ENCODE data around the gene SMCO1.
"Not testable (repeated sequence)": the region's sequence is repeated elsewhere in the genome, so short reads cannot be mapped to it uniquely, and the experiment has no call there.

Gene SMCO1

DNA sequence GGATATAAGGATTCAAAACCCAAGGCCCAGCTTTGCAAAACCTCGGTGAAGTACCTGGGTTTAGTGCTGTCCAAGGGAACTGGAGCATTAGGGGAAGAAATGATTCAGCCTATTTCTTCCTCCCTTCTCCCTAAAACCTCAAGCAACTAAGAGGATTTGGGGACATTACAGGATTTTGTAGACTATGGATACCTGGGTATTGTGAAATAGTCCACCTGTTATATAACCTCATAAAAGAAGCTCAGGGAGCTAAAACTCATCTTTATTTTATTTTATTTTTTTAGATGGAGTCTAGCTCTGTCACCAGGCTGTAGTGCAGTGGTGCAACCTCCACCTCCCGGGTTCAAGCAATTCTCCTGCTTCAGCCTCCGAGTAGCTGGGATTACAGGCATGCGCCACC, 8.7 kb upstream of the SMCO1 start (continued):
- TF ChIP-seq, protein P1, sequence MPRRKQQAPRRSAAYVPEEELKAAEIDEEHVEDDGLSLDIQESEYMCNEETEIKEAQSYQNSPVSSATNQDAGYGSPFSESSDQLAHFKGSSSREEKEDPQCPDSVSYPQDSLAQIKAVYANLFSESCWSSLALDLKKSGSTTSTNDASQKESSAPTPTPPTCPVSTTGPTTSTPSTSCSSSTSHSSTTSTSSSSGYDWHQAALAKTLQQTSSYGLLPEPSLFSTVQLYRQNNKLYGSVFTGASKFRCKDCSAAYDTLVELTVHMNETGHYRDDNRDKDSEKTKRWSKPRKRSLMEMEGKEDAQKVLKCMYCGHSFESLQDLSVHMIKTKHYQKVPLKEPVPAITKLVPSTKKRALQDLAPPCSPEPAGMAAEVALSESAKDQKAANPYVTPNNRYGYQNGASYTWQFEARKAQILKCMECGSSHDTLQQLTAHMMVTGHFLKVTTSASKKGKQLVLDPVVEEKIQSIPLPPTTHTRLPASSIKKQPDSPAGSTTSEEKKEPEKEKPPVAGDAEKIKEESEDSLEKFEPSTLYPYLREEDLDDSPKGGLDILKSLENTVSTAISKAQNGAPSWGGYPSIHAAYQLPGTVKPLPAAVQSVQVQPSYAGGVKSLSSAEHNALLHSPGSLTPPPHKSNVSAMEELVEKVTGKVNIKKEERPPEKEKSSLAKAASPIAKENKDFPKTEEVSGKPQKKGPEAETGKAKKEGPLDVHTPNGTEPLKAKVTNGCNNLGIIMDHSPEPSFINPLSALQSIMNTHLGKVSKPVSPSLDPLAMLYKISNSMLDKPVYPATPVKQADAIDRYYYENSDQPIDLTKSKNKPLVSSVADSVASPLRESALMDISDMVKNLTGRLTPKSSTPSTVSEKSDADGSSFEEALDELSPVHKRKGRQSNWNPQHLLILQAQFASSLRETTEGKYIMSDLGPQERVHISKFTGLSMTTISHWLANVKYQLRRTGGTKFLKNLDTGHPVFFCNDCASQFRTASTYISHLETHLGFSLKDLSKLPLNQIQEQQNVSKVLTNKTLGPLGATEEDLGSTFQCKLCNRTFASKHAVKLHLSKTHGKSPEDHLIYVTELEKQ (tag by site-specific recombination; IDR thresholded peaks at IDR 0.05; ENCODE audit: borderline replicate concordance), result no peak

DNA sequence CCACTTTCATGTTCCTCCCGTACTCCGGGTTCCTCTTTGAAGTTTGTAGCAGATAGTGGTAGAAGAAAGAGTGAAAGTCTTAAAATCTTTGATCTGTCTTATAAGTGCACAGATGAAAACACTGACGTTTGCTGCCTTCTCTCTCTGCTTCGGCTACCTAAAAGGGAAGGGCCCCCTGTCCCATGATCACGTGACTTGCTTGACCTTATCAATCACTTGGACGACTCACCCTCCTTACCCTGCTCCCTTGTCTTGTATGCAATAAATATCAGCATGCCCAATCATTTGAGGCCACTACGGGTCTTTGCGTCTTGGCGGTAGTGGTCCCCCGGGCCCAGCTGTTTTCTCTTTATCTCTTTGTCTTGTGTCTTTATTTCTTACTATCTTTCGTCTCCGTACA, 6.1 kb upstream of the SMCO1 start:
- POLR2A ChIA-PET, result not testable (repeated sequence)

DNA sequence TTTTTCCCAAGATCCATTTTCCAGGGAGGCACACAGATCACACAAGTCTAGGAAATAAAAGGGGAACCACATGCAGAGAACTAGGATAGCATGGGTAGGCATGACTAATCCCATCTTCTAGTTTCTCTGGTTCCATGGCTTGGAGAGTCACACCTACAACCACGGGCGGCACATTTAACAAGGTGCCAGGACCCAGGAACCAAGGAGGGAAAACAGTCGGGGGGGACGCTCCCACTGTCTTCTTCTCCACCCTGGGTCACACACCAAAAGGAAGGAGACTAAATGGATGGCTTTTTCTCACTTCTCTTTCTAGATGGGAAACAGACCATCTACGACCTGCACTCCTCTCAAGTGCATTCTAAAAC, 4.6 kb upstream of the SMCO1 start:
- no peaks in the 10 kb centered on the region for H3K36me3 ChIP-seq (ENCODE audit: control insufficient read depth in 2 of 2, insufficient read depth in 1 of 2, low read length in 2 of 2)
- no peaks in the 10 kb centered on the region for H3K4me1 ChIP-seq (ENCODE audit: control insufficient read depth, insufficient read depth, low read length)
- H3K27ac ChIP-seq (ENCODE audit: extremely low read depth, low read depth, low read length), result no peak overlapping the region
- H3K4me3 ChIP-seq (ENCODE audit: low read depth, low read length), result no peak overlapping the region
- TF ChIP-seq, protein P2, sequence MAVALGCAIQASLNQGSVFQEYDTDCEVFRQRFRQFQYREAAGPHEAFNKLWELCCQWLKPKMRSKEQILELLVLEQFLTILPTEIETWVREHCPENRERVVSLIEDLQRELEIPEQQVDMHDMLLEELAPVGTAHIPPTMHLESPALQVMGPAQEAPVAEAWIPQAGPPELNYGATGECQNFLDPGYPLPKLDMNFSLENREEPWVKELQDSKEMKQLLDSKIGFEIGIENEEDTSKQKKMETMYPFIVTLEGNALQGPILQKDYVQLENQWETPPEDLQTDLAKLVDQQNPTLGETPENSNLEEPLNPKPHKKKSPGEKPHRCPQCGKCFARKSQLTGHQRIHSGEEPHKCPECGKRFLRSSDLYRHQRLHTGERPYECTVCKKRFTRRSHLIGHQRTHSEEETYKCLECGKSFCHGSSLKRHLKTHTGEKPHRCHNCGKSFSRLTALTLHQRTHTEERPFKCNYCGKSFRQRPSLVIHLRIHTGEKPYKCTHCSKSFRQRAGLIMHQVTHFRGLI (tag by site-specific recombination; IDR thresholded peaks at IDR 0.05), result no peak
- peak; percentile 100; the same call in 1 of the 2 replicates for TF ChIP-seq TRIM28 (IDR thresholded peaks at IDR 0.05; ENCODE audit: borderline replicate concordance, low read length)
- no peak for TF ChIP-seq ZNF112 (tag by site-specific recombination; IDR thresholded peaks at IDR 0.05)
- CTCF ChIA-PET, result interaction anchor here (0.6 to 1.5 kb wide), 5 partner anchors 13 to 446 kb away, joined by 3 to 5 read pairs (median 3); no protein-coding TSS in a partner anchor
- H3K9me3 ChIP-seq (ENCODE audit: control insufficient read depth, insufficient read depth, low read depth, low read length), result no peaks in the 10 kb centered on the region
- POLR2A ChIA-PET, result no interaction called here

More for the DNA sequence above, 6.1 kb upstream of the SMCO1 start:
- H3K9me3 ChIP-seq (ENCODE audit: control insufficient read depth, insufficient read depth, low read depth, low read length); H3K36me3 ChIP-seq (ENCODE audit: control insufficient read depth in 2 of 2, insufficient read depth in 1 of 2, low read length in 2 of 2); H3K4me3 ChIP-seq (ENCODE audit: low read depth, low read length); H3K4me1 ChIP-seq (ENCODE audit: control insufficient read depth, insufficient read depth, low read length); H3K27ac ChIP-seq (ENCODE audit: extremely low read depth, low read depth, low read length): not testable (repeated sequence)
- CTCF ChIA-PET, result interaction anchor here (0.9 to 4.4 kb wide), 6 partner anchors 13 to 449 kb away, joined by 3 to 18 read pairs (median 5); no protein-coding TSS in a partner anchor

DNA sequence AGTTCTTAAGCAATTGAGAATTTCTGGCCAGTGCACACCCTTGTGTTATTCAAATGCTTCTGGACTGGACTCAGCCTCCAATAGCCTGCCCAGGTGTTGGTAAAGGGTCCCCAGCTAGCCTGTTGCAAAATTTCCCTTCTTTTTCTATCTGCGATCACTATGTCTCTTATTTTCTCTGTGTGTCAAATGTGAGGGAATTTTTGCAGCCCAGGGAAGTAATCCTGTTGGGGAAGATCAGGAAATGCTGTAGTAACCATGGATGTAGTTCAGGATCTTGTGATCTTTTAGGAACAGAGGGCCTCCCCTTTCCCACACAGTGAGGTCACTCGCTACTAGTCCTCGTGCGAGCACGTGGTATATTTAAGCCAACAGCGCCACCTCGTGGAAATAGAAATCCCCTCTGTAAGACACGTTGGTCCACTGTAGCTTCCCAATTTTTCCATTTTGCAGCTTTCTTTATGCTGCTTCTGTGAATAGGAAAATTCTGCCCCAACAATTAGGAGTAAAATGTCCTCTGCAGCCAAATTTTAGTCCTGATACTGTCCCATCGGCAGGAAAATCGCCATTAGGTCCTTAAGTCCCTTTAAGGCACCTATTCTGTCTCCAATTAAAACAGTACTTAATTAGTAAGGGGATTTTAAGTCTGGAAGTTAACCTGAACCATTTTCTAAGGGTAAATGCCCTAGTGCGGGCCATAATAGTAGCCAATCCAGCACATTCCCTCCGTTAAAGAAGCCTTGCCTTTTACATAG, 4.0 kb upstream of the SMCO1 start:
- POLR2A ChIA-PET, result interaction anchor here (3.1 kb wide), 1 partner anchor 16 kb away, joined by 10 read pairs; the partner anchor contains the start of gene RNF168
- Histone ChIP-seq H3K4me3 (ENCODE audit: low read depth, low read length) (no peak overlapping the region), H3K27ac (ENCODE audit: extremely low read depth, low read depth, low read length) (no peak overlapping the region), H3K36me3 (ENCODE audit: control insufficient read depth in 2 of 2, insufficient read depth in 1 of 2, low read length in 2 of 2) (no peaks in the 10 kb centered on the region), H3K4me1 (ENCODE audit: control insufficient read depth, insufficient read depth, low read length) (no peaks in the 10 kb centered on the region), H3K9me3 (ENCODE audit: control insufficient read depth, insufficient read depth, low read depth, low read length) (no peaks in the 10 kb centered on the region)
- CTCF ChIA-PET, result interaction anchor here (0.6 to 1.5 kb wide), 18 partner anchors 12 to 657 kb away, joined by 3 to 6 read pairs (median 3); no protein-coding TSS in a partner anchor
- TF ChIP-seq ZSCAN16 (tag by site-specific recombination; IDR thresholded peaks at IDR 0.05) (no peak), ZBTB48 (tag by site-specific recombination; IDR thresholded peaks at IDR 0.05) (no peak), ZNF292 (tag by site-specific recombination; IDR thresholded peaks at IDR 0.05; ENCODE audit: borderline replicate concordance, low read depth) (no peak), BCL11A (tag by site-specific recombination; IDR thresholded peaks at IDR 0.05; ENCODE audit: low read depth) (no peak), ZNF629 (tag by site-specific recombination; IDR thresholded peaks at IDR 0.05) (peak; percentile 60), OSR2 (tag by site-specific recombination; IDR thresholded peaks at IDR 0.05) (no peak), ZNF558 (tag by site-specific recombination; IDR thresholded peaks at IDR 0.05) (no peak), ZNF169 (tag by site-specific recombination; IDR thresholded peaks at IDR 0.05) (no peak), ZNF654 (tag by site-specific recombination; IDR thresholded peaks at IDR 0.05; ENCODE audit: low read depth) (peak; percentile 97), ZSCAN23 (tag by site-specific recombination; IDR thresholded peaks at IDR 0.05) (no peak), ZSCAN4 (tag by site-specific recombination; IDR thresholded peaks at IDR 0.05) (no peak), ZNF335 (tag by site-specific recombination; conservative IDR thresholded peaks at IDR 0.05) (peak; percentile 54), ZNF24 (tag by site-specific recombination; IDR thresholded peaks at IDR 0.05) (no peak), ZNF488 (tag by site-specific recombination; IDR thresholded peaks at IDR 0.05) (no peak)
- TF ChIP-seq, protein P3, sequence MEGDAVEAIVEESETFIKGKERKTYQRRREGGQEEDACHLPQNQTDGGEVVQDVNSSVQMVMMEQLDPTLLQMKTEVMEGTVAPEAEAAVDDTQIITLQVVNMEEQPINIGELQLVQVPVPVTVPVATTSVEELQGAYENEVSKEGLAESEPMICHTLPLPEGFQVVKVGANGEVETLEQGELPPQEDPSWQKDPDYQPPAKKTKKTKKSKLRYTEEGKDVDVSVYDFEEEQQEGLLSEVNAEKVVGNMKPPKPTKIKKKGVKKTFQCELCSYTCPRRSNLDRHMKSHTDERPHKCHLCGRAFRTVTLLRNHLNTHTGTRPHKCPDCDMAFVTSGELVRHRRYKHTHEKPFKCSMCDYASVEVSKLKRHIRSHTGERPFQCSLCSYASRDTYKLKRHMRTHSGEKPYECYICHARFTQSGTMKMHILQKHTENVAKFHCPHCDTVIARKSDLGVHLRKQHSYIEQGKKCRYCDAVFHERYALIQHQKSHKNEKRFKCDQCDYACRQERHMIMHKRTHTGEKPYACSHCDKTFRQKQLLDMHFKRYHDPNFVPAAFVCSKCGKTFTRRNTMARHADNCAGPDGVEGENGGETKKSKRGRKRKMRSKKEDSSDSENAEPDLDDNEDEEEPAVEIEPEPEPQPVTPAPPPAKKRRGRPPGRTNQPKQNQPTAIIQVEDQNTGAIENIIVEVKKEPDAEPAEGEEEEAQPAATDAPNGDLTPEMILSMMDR (tag by site-specific recombination; IDR thresholded peaks at IDR 0.05), result peak; percentile 59; the same call in 1 of the 2 replicates
